Middle frontal gyrus (tissue), 1 donor: ENCODE data around the gene SUPT4H1.

ENCODE experiments used
- DNase-seq: peaks from one replicate; pipeline ENCODE4 v3.0.0-alpha.2; 2015; ENCODE audit warnings: low spot score; ENCODE audit errors: extremely low spot score

SUPT4H1 gene

GRCh38 chr17:58319173-58320162, 32.5 kb downstream of the SUPT4H1 start:
- no peak for DNase-seq

- DNase-seq = no peak
Observed at GRCh38 chr17:58318627-58319172, 33.3 kb downstream of the SUPT4H1 start.

- DNase-seq = no peak
Observed at GRCh38 chr17:58318065-58318481, 33.9 kb downstream of the SUPT4H1 start.

- no peak for DNase-seq
Observed at GRCh38 chr17:58317421-58318064, 34.5 kb downstream of the SUPT4H1 start.

GRCh38 chr17:58316260-58316960, 35.6 kb downstream of the SUPT4H1 start:
- no peak for DNase-seq

GRCh38 chr17:58315750-58316149, 36.3 kb downstream of the SUPT4H1 start:
- no peak for DNase-seq

GRCh38 chr17:58315281-58315711, 36.7 kb downstream of the SUPT4H1 start:
- DNase-seq = no peak

GRCh38 chr17:58314706-58315015, 37.3 kb downstream of the SUPT4H1 start:
- no peak for DNase-seq

- no peak for DNase-seq
Observed at GRCh38 chr17:58313815-58314705, 37.9 kb downstream of the SUPT4H1 start.

- no peak for DNase-seq
Observed at GRCh38 chr17:58312829-58313228, 39.2 kb downstream of the SUPT4H1 start.

- DNase-seq = no peak
Observed at GRCh38 chr17:58312021-58312630, 39.9 kb downstream of the SUPT4H1 start.

- DNase-seq = no peak
Observed at GRCh38 chr17:58311429-58311894, 40.5 kb downstream of the SUPT4H1 start.

GRCh38 chr17:58310511-58311428, 41.2 kb downstream of the SUPT4H1 start:
- DNase-seq = no peak

- no peak for DNase-seq
Observed at GRCh38 chr17:58309918-58310259, 42.1 kb downstream of the SUPT4H1 start.

- DNase-seq = no peak
Observed at GRCh38 chr17:58308985-58309917, 42.8 kb downstream of the SUPT4H1 start.

- no peak for DNase-seq
Observed at GRCh38 chr17:58308173-58308984, 43.6 kb downstream of the SUPT4H1 start.
